Activated T-helper 1 cell treated with Interleukin-2 at 50 U/mL for 16 hours (primary cell): Measurements from ENCODE around the gene OR52K2.
"Not testable (repeated sequence)": the region's sequence is repeated elsewhere in the genome, so short reads cannot be mapped to it uniquely, and the experiment has no call there.

ENCODE experiments used
- DNase-seq: peaks from one replicate; pipeline ENCODE4 v3.0.0-alpha.2; 2020; ENCODE audit warnings: low read depth

OR52K2 gene

DNA sequence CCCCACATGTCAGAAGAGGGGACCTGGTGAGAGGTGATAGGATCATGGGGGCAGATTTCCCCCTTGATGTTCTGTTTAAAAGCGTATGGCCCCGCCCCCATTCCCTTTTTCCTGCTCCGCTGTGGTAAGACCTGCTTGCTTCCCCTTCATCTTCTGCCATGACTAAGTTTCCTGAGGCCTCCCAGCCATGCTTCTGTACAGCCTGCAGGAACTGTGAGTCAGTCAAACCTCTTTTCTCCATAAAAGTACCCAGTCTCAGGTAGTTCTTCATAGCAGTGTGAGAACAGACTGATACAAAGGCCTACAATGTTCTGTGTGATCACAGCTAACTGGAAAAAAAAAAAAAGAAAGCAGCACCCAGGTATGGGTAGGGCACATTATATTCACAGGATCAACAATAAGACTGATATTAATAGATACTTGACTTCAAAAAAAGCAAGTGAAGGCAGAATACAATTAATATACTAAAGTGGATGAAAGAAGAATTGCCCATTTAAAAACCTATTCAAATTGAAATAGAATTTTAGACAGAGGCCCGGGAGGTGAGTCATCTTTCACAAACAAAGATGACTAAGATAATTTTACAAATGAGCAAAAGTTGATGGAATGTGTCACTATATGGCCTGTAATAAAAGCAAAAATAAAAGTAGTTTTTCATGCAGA is 31.6 kb downstream of the OR52K2 start:
- DNase-seq, result no peak

DNA sequence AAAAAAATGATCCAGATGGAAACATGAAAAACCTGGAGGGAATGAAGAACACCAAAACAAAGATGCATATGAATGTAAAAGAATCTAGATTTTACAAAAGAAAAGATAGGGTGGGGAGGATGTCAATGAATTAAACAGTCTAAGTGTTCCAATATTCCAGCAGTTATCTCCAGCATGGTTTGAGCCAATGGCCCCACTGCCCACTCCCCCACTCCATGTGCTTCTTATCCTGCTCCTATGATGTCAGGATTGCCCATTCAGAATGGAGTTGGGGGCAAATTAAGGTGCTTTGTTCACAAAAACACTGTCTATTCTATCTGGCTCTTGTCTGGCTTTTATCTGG is 32.1 kb downstream of the OR52K2 start:
- no peak for DNase-seq

DNA sequence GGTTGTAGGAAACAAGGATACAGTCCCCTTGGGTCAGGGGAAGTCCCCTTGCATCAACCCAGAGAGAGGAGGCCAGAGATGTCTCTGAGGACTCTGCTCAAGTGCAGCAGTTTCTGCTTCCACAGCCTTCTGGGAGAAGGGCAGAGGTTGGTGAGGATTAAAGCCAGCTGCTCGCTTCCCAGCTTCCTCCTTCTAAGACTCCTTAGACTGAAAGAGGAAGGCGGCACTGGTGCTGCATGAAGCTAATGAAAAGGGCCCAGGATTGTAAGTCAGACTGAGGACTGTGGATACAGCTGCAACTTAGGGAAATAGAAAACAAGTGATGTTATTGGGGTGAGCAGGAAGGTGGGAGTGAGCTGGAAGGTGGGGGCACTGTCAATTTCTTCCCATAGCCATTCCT is 33.4 kb downstream of the OR52K2 start, which contains the start of gene OR52K1:
Gene OR52K1, plus strand, starts transcription at position 202 of the 400 bp plus-strand sequence. CDS start 6,255 bp downstream, outside the sequence.
- no peak for DNase-seq

DNA sequence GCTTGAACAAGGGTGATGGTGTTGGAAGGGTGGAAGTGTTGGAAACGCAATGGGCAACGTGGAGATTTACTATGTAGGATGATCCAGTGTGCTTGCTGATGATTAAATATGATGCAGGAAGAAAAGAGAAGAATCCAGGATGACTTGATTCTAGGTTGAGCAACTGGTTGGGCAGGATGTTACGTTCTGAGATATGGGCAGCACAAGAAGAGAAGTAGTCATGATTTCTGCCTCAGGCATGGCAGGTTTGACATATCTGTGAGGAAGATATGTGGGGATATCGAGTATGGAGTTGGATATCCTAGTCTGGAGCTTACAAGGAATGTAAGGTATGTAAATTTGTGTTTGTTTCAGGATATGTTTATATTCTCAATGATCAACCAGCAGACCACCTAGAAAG is 35.2 kb downstream of the OR52K2 start:
- no peak for DNase-seq

DNA sequence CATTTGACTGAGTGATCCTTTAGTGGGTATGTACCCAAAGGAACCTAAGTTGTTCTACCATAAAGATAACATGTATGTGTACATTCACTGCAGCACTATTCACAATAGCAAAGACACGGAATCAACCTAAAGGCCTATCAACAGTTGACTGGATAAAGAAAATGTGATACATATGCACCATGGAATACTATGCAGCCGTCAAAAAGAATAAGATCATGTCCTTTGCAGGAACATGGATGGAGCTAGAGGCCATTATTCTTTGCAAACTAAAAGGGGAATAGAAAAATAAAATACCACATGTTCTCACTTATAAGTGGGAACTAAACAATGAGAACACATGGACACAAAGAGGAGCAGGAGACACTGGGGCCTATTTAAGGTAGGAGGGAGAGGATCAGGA is 42.3 kb downstream of the OR52K2 start:
- not testable (repeated sequence) for DNase-seq

DNA sequence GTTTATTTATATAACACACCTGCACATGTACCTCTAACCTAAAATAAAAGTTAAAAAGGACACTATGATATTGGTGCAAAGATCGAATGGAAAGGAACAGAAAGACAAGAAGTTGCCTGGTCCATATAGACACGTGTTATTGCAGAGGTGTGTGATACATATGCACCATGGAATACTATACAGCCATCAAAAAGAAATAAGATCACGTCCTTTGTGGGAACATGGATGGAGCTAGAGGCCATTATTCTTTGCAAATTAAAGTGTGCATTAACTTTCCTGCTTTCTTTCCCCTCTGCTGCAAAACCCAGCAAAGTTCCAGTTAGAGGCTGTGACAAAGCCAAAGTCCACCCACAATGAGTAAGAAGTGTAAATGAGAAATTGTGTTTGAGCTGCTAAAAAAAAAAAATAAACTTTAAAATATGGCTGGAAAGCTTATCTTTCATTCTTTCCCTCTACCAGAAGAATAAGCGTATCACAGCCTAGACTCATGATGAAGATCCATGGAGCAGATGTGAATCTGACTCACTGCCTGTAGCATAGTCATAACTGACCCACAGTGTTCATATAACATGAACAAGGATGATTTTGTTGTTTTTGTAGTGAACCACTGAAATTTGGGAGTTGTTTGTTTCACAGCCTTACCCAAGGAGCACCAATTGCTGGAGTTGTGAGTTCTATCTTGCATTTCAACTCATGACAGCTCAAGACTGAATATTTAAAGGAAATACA is 42.9 kb downstream of the OR52K2 start:
- no peak for DNase-seq

DNA sequence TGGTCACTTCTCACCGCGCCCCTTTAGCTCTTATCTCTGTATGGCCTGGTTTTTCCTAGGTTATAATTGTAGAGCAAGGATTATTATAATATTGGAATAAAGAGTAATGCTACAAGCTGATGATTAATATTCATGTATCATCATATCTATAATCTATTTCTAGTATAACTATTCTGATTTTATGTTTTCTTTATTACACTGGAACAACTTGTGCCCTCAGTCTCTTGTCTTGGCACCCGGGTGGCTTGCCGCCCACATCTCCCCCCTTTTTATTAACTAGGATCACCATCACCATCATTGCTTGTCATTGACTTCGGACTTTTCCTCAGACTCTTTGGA is 44.4 kb downstream of the OR52K2 start:
- no peak for DNase-seq

DNA sequence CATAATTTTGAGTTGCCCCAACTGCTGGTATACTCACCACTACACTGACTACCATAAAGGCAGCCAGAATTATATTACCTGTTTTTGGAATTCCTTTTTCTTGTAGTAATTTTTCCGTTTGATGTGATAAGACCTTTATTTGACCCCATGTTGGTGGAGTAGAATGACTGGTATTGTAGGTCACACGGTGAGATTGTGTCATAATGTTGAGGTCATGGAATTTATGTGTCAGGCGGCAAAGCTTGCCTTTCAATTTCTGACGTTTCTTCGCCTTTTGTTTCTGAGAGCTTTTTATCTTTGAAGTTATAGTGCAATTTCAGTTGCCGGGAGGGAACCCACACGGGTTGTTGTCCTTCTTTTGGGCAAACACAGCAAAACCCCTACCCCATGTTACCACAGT is 46.4 kb downstream of the OR52K2 start:
- no peak for DNase-seq

DNA sequence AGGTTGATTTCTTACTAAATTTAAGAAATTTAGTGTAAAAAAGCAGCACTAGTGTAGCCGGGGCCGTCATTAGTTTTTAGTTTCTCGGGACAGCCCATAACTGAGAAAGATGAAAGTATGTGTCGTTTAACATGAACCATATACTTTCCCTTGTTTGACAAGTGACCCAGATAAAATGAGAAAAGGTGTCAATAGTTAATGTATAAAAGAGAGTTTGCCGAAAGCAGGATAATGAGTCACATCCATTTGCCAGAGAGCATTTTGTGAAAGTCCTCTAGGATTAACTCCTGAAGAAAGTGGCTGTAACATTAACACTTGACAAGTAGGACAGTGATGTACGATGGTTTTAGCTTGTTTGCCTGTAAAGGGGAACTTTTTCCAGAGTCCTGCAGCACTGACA is 46.9 kb downstream of the OR52K2 start:
- no peak for DNase-seq

DNA sequence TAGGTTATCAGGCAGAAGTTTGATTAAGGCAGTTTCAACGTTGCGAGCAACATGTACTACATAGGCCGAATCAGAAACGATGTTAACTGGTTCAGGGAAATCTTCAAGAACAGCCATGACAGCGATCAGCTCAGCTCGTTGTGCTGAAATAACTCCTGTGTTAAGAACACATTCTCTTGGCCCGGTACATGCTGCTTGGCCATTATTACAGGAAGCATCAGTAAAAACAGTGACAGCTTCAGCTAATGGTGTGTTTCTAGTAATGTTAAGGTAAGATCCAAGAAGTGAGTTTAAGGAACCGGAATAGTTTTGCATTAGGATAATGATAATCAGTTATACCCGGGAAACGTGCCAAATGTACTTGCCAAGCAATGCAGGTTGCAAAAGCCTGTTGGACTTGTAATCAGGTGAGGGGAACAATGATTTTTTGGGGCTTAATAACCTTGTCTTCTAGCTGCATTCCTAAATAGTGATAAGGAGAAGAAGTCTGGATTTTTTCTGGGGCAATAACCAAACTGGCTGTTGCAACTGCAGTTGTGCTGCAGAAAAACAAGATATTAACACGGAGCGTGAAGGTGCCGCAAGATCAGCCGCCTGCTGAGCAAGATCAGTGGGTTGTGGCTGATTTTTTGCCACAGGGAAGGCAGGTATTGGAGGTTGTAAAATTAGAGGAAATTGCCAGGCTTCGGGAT is 47.6 kb downstream of the OR52K2 start:
- DNase-seq, result no peak
